Testis (tissue), 3 donors: ENCODE measurements around the gene DLK2. TPM values are rescaled to one million over a fixed set of nuclear protein-coding genes. Genes with fewer than 3 reads are reported as not detected.
"Not testable (repeated sequence)": the region's sequence is repeated elsewhere in the genome, so short reads cannot be mapped to it uniquely, and the experiment has no call there.

Experiments used
- DNase-seq: peaks from one replicate; pipeline ENCODE4 v3.0.0-alpha.2; 2019
- H3K27ac ChIP-seq, 2 donors: fragments of 200-600 bp; sonication (generic); one replicate each; pipeline ENCODE4 v1.5.1; 2019
- H3K27me3 ChIP-seq: fragments of 200-600 bp; sonication (generic); one replicate; pipeline ENCODE4 v1.5.1; 2019
- H3K36me3 ChIP-seq: fragments of 200-600 bp; sonication (generic); one replicate; pipeline ENCODE4 v1.5.1; 2017; ENCODE audit warnings: low read depth; ENCODE audit errors: missing control alignments
- H3K4me1 ChIP-seq: fragments of 200-600 bp; sonication (generic); one replicate; pipeline ENCODE4 v1.5.1; 2019
- H3K4me3 ChIP-seq, 2 donors: fragments of 200-600 bp; sonication (generic); one replicate each; pipeline ENCODE4 v1.5.1; 2017 to 2019
- H3K9me3 ChIP-seq: fragments of 200-600 bp; sonication (generic); one replicate; pipeline ENCODE4 v1.5.1; 2017
- POLR2A ChIP-seq: fragments of 450-650 bp; IDR thresholded peaks from one replicate; pipeline ENCODE4 v1.6.1; 2017; ENCODE audit warnings: antibody characterized with exemption, mild to moderate bottlenecking, moderate library complexity
- WGBS, 2 donors: methylation state at CpG; one replicate each; pipeline ENCODE4 v1.1.5; 2018; 5-methylcytosine and 5-hydroxymethylcytosine counted together
- intact Hi-C: fragments of 100-400 bp; cut with DNase I; formaldehyde crosslinking; loops from one replicate; pipeline ENCODE4 v1.15.1; 2023; ENCODE audit warnings: low total_unique reads
- polyA plus RNA-seq: library from polyadenylated mRNA; stranded (reverse); fragments of 350-450 nt; fragmentation: Illumina TruSeq; extraction: RNeasy Lipid Tissue Mini Kit (QIAGEN cat#74804); gene quantifications from one replicate; pipeline ENCODE4 v1.2.3, GENCODE V29; 2014; ENCODE audit warnings: low read depth, low replicate concordance; ENCODE audit not compliant: insufficient read depth
- total RNA-seq, 2 donors: library from RNA; depleted of rRNA; stranded (reverse); fragments of >200 nt; gene quantifications; one replicate each; pipeline ENCODE4 v1.2.3, GENCODE V29; 2016
- TF ChIP-seq, protein P1 (sequence below), 3 experiments: fragments of 450-650 bp in 2 of 3; fragments of 200-600 bp in 1 of 3; sonication (generic) in 1 of 3; IDR thresholded peaks; one replicate each; pipeline ENCODE4 v1.5.1; 2016 to 2019; ENCODE audit warnings: antibody characterized with exemption in 3 of 3, mild to moderate bottlenecking in 2 of 3, moderate library complexity in 1 of 3

DLK2 gene
- total and polyA plus RNA-seq, 3 donors from 2014 or later: 1.3 to 1.9 (median 1.7) TPM

DNA sequence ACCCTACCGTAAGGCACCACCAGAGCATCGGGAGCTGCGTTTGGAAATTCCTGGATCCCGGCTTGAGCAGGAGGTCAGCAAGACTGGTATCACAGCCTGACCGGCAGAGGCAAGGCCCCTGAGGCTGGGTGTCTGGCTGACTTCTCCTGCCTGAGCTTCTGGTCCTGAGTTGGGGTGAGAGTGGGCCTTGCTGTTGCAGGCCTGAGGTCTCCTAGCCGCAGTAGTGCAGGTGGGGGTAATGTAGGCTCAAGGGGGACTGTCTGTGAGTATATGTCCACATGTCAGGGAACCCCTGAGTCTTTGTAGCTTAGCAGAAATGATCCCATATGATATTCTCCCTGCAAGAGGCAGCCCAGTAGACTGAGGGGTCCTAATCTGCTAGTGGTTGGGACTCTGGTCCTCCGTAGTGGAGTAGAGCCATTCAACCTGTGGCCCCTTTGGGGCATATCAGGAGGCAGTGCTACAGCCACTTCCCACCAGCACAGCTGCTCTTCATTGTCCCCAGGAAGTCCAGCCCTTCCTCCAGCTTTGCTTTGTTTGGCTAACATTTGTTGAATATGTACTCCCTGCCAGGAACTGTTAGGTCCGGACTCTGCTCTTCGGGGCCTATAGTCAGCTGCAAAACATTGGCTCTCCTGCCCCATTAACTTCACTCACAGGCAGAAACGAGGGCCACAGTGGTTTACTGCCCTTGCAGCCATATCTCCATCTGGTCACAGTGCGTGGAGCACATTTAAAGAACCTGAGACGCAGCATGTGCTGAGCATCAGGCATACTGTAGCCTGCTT is 43.9 kb upstream of the DLK2 start:
- peak overlapping the region in 1 of 2 donors; percentile 3 for H3K27ac ChIP-seq
- WGBS, 2 donors: 64 to 69% methylated on average over 11 to 12 of the region's 12 CpGs

GRCh38 chr6:43498291-43498690 is 42.9 kb upstream of the DLK2 start:
- intact Hi-C loops, DNase-seq, H3K9me3 ChIP-seq, H3K36me3 ChIP-seq, H3K27ac ChIP-seq, H3K4me3 ChIP-seq, H3K27me3 ChIP-seq: not testable (repeated sequence)
- WGBS, 2 donors: 89 to 93% methylated on average over 5 of the region's 5 CpGs
- peaks cover 32% of the 10 kb centered on the region for H3K4me1 ChIP-seq

More for the DNA sequence above, 43.9 kb upstream of the DLK2 start:
- Histone ChIP-seq H3K4me1 (peaks cover 26% of the 10 kb centered on the region), H3K27me3 (no peaks in the 10 kb centered on the region), H3K36me3 (no peaks in the 10 kb centered on the region), H3K4me3 (no peak overlapping the region), H3K9me3 (no peaks in the 10 kb centered on the region)
- intact Hi-C loops: no loop called here
- no peak for DNase-seq
- TF ChIP-seq, protein P1, sequence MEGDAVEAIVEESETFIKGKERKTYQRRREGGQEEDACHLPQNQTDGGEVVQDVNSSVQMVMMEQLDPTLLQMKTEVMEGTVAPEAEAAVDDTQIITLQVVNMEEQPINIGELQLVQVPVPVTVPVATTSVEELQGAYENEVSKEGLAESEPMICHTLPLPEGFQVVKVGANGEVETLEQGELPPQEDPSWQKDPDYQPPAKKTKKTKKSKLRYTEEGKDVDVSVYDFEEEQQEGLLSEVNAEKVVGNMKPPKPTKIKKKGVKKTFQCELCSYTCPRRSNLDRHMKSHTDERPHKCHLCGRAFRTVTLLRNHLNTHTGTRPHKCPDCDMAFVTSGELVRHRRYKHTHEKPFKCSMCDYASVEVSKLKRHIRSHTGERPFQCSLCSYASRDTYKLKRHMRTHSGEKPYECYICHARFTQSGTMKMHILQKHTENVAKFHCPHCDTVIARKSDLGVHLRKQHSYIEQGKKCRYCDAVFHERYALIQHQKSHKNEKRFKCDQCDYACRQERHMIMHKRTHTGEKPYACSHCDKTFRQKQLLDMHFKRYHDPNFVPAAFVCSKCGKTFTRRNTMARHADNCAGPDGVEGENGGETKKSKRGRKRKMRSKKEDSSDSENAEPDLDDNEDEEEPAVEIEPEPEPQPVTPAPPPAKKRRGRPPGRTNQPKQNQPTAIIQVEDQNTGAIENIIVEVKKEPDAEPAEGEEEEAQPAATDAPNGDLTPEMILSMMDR (IDR thresholded peaks at IDR 0.05): no peak
- TF ChIP-seq POLR2A: no peak

GRCh38 chr6:43497689-43498088 is 42.3 kb upstream of the DLK2 start:
- Histone ChIP-seq H3K27me3 (no peaks in the 10 kb centered on the region), H3K36me3 (no peaks in the 10 kb centered on the region), H3K4me3 (no peak overlapping the region), H3K4me1 (peaks cover 39% of the 10 kb centered on the region), H3K9me3 (no peaks in the 10 kb centered on the region), H3K27ac (no peak overlapping the region)
- no peak for TF ChIP-seq POLR2A
- TF ChIP-seq, protein P1 (IDR thresholded peaks at IDR 0.05): no peak
- WGBS, 2 donors: 82 to 87% methylated on average over 9 to 12 of the region's 12 CpGs
- DNase-seq: no peak
- intact Hi-C loops: no loop called here

GRCh38 chr6:43497129-43497396 is 41.7 kb upstream of the DLK2 start:
- no peaks in the 10 kb centered on the region for H3K36me3 ChIP-seq
- 77 to 86% methylated on average over 6 of the region's 6 CpGs for WGBS, 2 donors
- H3K4me3 ChIP-seq: no peak overlapping the region
- TF ChIP-seq, protein P1 (IDR thresholded peaks at IDR 0.05): no peak
- no peak for TF ChIP-seq POLR2A
- no peaks in the 10 kb centered on the region for H3K9me3 ChIP-seq
- intact Hi-C loops: no loop called here
- peak overlapping the region in 1 of 2 donors; percentile 45 for H3K27ac ChIP-seq
- no peak for DNase-seq
- peaks cover 45% of the 10 kb centered on the region for H3K4me1 ChIP-seq
- no peaks in the 10 kb centered on the region for H3K27me3 ChIP-seq

GRCh38 chr6:43496370-43497128 is 41.2 kb upstream of the DLK2 start:
- intact Hi-C loops: no loop called here
- peak; percentile 51 for DNase-seq

More at GRCh38 chr6:43496370-43497128, 41.2 kb upstream of the DLK2 start:
- H3K4me3 ChIP-seq: no peak overlapping the region
- peaks cover 50% of the 10 kb centered on the region for H3K4me1 ChIP-seq
- H3K36me3 ChIP-seq: no peaks in the 10 kb centered on the region
- no peaks in the 10 kb centered on the region for H3K9me3 ChIP-seq
- H3K27me3 ChIP-seq: no peaks in the 10 kb centered on the region
- peak overlapping the region in 1 of 2 donors; percentile 45 for H3K27ac ChIP-seq
- TF ChIP-seq, protein P1 (IDR thresholded peaks at IDR 0.05): peak; percentile 29 to 51 (median 51)
- no peak for TF ChIP-seq POLR2A
- WGBS, 2 donors: 48 to 60% methylated on average over 12 to 18 of the region's 18 CpGs
